ENCODE data around the gene ELFN2.

Gene ELFN2

DNA sequence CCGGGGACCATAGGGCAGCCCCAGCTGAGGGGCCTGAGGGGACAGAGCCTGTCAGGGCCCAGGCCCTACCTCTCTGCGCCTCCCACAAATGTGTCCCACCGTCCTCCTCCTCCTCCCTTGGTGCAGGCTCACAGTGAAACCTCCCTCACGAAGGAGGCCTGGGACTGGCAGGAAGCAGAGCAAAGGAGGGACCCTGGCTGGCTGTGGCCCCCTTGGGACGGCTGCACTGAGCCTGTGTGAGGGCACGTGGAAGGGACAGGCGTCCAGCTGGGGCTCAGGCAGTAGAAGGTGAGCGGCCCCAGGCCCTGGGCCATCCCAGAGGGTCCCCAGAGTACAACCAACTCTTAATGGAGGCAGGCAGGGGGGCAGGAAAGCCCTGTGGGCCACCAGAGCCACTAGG lies 60.7 kb downstream of the ELFN2 start:
- no peak for TF ChIP-seq EGR1 (IDR thresholded peaks at IDR 0.05)
- no peak for TF ChIP-seq FOXM1 (IDR thresholded peaks at IDR 0.05; ENCODE audit: borderline replicate concordance, low read depth)
- no peak for TF ChIP-seq TAF1 (IDR thresholded peaks at IDR 0.05; ENCODE audit: low read depth)
- no peak for TF ChIP-seq YY1 (IDR thresholded peaks at IDR 0.05; ENCODE audit: low read depth)
- TF ChIP-seq TEAD4 (IDR thresholded peaks at IDR 0.05): no peak
- no peak for TF ChIP-seq NFIC (IDR thresholded peaks at IDR 0.05)
- TF ChIP-seq, protein P1, sequence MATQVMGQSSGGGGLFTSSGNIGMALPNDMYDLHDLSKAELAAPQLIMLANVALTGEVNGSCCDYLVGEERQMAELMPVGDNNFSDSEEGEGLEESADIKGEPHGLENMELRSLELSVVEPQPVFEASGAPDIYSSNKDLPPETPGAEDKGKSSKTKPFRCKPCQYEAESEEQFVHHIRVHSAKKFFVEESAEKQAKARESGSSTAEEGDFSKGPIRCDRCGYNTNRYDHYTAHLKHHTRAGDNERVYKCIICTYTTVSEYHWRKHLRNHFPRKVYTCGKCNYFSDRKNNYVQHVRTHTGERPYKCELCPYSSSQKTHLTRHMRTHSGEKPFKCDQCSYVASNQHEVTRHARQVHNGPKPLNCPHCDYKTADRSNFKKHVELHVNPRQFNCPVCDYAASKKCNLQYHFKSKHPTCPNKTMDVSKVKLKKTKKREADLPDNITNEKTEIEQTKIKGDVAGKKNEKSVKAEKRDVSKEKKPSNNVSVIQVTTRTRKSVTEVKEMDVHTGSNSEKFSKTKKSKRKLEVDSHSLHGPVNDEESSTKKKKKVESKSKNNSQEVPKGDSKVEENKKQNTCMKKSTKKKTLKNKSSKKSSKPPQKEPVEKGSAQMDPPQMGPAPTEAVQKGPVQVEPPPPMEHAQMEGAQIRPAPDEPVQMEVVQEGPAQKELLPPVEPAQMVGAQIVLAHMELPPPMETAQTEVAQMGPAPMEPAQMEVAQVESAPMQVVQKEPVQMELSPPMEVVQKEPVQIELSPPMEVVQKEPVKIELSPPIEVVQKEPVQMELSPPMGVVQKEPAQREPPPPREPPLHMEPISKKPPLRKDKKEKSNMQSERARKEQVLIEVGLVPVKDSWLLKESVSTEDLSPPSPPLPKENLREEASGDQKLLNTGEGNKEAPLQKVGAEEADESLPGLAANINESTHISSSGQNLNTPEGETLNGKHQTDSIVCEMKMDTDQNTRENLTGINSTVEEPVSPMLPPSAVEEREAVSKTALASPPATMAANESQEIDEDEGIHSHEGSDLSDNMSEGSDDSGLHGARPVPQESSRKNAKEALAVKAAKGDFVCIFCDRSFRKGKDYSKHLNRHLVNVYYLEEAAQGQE (IDR thresholded peaks at IDR 0.05; ENCODE audit: low read depth): no peak
- TF ChIP-seq TCF12 (IDR thresholded peaks at IDR 0.05; ENCODE audit: low read depth): no peak

DNA sequence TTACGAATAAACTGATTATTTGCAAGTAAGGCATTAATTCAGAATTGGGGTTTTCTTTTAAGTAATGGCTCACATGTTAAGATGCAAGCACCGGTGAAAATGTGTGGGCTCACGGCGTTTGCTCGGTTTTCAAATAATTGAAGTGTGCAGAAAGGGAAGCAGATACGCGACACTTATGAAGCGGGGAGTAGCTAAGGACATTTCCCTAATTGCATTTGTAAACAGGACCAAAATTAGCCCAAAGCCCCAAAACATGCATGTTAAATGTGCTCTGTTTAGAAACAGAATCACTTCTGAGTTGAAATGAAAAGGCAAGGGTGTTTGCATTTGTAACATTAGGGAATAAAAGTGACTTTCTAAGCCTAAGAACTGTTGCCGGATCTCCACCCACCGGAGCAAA lies 61.3 kb downstream of the ELFN2 start:
- TF ChIP-seq EGR1 (IDR thresholded peaks at IDR 0.05): no peak

DNA sequence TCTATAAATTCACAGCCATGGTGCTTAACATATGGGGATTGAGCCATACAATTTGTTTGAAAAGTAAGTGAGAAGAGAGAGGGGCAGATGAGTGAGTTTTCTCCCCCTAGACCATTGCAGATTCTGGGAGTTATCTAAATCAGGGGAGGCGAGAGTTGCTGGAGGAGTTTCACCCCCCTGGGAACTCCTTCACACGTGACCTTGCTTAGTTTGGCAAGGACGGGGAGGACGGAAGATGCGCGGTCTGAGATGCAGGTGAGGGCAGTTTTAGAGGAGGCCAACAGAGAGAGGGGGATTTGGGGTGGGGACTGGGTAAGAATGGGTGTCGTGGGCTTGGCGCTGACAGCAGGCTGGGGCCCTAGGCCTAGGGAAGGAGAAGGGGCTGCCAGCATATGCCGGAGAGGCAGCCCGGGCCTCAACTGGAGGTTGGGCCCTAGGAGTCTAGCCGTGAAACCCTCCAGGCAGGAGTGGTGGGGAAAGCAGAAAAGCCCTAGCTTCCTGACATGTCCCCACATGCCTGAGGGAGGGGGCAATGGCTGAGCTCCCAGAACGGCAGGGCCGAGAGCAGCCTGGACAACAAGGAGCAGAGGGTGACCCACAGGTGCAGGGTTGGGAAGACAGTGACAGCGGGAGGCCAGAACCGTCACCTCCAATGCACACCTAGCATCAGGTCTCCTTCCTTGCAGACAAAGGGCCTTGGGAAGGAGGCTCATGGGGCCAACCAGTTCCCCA lies 63.9 kb downstream of the ELFN2 start:
- TF ChIP-seq ZBTB7A (IDR thresholded peaks at IDR 0.05; ENCODE audit: low read depth) (no peak), NFIC (IDR thresholded peaks at IDR 0.05) (no peak), EGR1 (IDR thresholded peaks at IDR 0.05) (no peak), CEBPB (IDR thresholded peaks at IDR 0.05) (no peak), EP300 (IDR thresholded peaks at IDR 0.05; ENCODE audit: borderline replicate concordance) (no peak), TAF1 (IDR thresholded peaks at IDR 0.05; ENCODE audit: low read depth) (no peak), CREB1 (IDR thresholded peaks at IDR 0.05; ENCODE audit: low read depth) (no peak), FOXM1 (IDR thresholded peaks at IDR 0.05; ENCODE audit: borderline replicate concordance, low read depth) (no peak), TCF12 (IDR thresholded peaks at IDR 0.05; ENCODE audit: low read depth) (no peak), RAD21 (IDR thresholded peaks at IDR 0.05; ENCODE audit: low read depth) (no peak), YY1 (IDR thresholded peaks at IDR 0.05; ENCODE audit: low read depth) (no peak)
- TF ChIP-seq, protein P2, sequence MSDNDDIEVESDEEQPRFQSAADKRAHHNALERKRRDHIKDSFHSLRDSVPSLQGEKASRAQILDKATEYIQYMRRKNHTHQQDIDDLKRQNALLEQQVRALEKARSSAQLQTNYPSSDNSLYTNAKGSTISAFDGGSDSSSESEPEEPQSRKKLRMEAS (IDR thresholded peaks at IDR 0.05): no peak
- TF ChIP-seq, protein P3, sequence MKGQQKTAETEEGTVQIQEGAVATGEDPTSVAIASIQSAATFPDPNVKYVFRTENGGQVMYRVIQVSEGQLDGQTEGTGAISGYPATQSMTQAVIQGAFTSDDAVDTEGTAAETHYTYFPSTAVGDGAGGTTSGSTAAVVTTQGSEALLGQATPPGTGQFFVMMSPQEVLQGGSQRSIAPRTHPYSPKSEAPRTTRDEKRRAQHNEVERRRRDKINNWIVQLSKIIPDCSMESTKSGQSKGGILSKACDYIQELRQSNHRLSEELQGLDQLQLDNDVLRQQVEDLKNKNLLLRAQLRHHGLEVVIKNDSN (IDR thresholded peaks at IDR 0.05): no peak
- TF ChIP-seq, protein P1 (IDR thresholded peaks at IDR 0.05; ENCODE audit: low read depth): no peak

DNA sequence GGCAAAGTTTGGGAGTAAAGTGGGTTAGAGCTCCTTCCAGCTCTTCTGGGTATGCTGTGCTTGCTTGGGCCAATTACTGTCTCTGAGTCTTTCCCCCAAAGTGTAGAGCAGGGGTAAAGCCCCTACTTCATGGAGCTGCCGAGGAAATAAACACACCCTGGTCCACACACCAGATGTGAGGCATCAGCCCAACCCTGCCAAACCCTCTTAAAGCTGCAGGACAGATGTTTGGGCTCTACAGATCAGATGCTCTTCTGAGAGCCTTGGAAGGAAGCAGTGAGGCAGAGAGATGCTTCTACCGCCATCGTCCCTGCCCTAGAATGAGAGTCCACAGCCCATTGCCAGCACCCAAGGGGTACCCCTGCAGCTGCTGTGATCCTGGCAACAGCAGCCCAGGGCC lies 64.7 kb downstream of the ELFN2 start:
- TF ChIP-seq EP300 (IDR thresholded peaks at IDR 0.05; ENCODE audit: borderline replicate concordance): no peak
- TF ChIP-seq, protein P2 (IDR thresholded peaks at IDR 0.05): no peak
- TF ChIP-seq, protein P3 (IDR thresholded peaks at IDR 0.05): no peak
- no peak for TF ChIP-seq NFIC (IDR thresholded peaks at IDR 0.05)
- TF ChIP-seq, protein P1 (IDR thresholded peaks at IDR 0.05; ENCODE audit: low read depth): no peak
- no peak for TF ChIP-seq TEAD4 (IDR thresholded peaks at IDR 0.05)

DNA sequence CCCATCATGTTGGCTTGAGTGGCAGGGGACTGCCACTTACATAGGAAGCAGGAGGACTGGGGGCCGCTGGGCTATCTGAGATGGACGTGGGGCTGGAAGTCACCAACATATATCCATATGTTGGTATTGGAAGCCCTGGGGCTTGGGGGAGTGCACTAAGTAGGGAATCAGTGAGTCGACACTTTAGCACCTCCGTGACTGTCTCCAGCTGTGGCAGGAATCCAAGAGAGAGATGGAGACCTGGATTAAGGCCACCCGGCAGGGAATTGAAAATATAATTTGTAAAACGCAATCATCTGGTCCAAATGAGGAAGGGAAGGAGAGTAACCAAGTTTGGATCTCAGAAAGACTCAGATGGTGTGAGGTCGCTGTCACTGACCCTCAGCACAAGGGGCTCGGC lies 68.4 kb downstream of the ELFN2 start:
- TF ChIP-seq NFIC (IDR thresholded peaks at IDR 0.05): no peak
- no peak for TF ChIP-seq CREB1 (IDR thresholded peaks at IDR 0.05; ENCODE audit: low read depth)
- no peak for TF ChIP-seq TAF1 (IDR thresholded peaks at IDR 0.05; ENCODE audit: low read depth)
- TF ChIP-seq TEAD4 (IDR thresholded peaks at IDR 0.05): no peak
- TF ChIP-seq TCF12 (IDR thresholded peaks at IDR 0.05; ENCODE audit: low read depth): no peak
- TF ChIP-seq EGR1 (IDR thresholded peaks at IDR 0.05): no peak
- TF ChIP-seq, protein P3 (IDR thresholded peaks at IDR 0.05): no peak
- TF ChIP-seq FOXM1 (IDR thresholded peaks at IDR 0.05; ENCODE audit: borderline replicate concordance, low read depth): no peak
- no peak for TF ChIP-seq EP300 (IDR thresholded peaks at IDR 0.05; ENCODE audit: borderline replicate concordance)
- TF ChIP-seq CEBPB (IDR thresholded peaks at IDR 0.05): no peak
- TF ChIP-seq RAD21 (IDR thresholded peaks at IDR 0.05; ENCODE audit: low read depth): no peak
- TF ChIP-seq, protein P2 (IDR thresholded peaks at IDR 0.05): no peak
- TF ChIP-seq YY1 (IDR thresholded peaks at IDR 0.05; ENCODE audit: low read depth): no peak
- TF ChIP-seq, protein P1 (IDR thresholded peaks at IDR 0.05; ENCODE audit: low read depth): no peak
- TF ChIP-seq ZBTB7A (IDR thresholded peaks at IDR 0.05; ENCODE audit: low read depth): no peak

Data from Ishikawa (cell line).